GM21423 (cell line): ENCODE results near the gene ATF7.
"Not testable (repeated sequence)": the region's sequence is repeated elsewhere in the genome, so short reads cannot be mapped to it uniquely, and the experiment has no call there.

Experiments
- ATAC-seq: cut with Tn5 transposase; IDR thresholded peaks from one replicate; pipeline ENCODE4 v1.9.1; 2021; ENCODE audit warnings: mild to moderate bottlenecking, moderate library complexity; ENCODE audit not compliant: unreplicated experiment

Gene ATF7

DNA sequence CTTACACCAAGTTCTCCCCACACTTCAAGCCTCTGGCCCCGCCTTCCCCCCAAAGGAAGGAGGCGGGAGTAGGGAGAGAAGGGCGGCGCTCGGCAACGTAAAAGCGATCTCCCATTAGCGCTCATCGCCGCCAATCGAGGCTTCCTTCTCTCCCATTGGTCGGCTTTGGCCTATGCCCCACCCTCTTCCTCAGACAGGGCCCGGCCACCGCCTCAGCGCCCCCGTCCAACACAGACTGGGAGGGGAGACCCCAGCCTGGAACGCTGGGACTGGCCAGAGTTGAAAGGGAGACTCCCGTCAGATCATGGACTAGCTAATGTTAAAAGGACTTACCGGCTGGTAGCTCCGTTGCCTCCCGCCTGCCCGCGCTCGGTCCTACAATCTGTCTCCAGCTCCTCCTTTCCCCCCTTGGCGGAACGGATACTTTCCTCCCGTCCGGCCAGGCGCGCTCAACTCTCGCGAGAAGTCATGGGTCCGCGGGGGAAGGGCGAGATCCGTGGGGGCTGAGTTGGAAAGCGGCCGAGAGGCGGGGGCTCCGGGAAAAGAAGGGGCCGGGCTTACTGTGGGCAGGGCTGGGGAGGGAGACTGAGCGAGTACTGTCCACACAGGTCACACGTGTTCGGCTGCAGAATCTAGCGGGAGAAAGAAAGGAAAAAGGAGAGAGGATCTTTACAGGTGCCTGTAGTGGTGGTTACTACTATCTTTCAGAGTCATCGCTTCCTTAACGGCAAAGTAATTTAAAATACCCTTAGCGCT, at the start of gene ATF7:
ATF7 (minus strand) TSS at position 437 of the 756 bp plus-strand sequence. CDS start 25,382 bp downstream, outside the sequence.
- peak; percentile 94 for ATAC-seq

DNA sequence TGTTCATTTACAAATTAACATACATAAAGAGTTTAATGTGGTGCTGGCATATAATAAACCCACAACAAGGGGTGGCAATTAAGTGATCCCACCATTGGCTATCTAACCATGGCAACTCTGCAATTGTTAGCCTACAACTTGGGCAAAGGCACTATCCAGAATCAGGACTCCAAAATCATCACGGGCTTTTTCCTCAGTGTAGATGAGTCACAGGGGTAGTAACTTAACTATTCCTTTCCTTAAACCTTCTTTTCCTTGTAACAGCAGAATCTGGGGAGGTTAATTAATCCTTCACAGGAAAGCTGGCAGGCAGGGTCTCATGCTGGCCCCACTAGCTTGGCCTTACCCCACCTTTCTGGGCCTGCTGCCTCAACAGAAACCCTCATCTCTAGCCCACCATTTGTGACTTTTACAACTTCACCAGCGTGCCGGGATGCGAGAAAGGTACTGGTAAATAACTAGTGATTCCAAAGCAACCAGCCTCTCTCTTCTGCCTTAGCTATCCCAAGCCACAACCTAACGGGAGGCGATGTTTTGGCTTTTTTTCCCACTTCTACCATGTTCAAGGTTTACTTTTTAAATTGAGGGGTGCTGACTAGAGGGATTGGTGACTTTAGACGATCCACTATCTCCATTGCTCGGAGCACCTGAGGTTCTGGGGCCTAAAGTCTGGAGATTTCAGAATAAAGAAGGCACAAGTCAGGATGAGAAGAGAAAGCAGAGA, 49.0 kb upstream of the ATF7 start:
- no peak for ATAC-seq

DNA sequence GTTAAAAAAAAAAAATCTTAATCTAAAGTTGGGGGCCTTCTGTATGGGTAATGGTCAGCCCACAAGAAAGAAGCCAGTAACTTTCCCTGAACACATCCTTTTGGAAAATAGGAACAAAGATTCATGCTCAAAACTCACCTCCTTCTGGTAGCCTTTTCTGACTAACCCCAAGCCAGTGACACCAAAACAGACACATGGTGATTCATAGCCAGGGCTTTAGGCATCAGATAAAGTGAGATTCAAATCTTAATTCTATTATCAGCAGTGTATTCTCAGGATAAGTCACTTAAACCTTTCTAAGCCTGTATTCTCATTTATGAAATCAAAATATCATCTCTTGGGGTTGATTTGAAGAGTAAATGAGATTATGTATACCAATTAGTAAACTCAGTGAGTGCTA, 44.8 kb upstream of the ATF7 start:
- ATAC-seq, result no peak

DNA sequence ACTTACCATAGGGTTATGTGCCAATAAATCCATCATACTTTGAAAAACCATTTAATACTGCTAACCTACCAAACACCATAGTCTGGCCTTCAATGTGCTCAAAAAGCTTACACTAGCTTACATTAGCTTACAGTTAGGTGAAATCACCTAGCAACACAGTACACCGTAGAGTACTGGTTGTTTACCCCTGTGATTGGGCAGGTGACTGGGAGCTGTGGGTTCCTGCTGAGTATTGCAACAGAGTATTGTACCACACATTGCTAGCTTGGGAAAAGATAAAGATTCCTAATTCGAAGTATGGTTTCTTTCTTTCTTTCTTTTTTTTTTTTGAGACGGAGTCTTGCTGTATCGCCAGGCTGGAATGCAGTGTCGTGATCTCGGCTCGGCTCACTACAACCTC, 44.1 kb upstream of the ATF7 start:
- ATAC-seq, result no peak

DNA sequence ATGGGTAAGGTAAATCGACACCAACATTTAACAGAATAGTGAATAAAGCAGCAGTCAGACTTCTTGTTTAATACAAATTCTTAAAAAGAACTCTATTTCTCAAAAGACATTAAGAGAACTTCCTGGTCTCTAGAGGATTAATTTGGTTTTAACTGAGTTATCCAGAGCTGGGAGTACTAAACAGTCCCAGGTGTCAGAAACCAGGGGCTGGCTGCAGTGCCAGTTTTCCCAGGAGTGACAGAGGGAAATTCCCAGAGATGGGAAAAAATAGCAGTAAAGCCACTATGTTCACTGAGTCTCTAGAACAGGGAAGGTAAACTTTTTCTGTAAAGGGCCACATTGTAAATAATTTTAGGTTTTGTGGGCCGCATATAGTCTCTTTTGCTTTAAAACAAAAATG, 40.9 kb upstream of the ATF7 start:
- no peak for ATAC-seq

DNA sequence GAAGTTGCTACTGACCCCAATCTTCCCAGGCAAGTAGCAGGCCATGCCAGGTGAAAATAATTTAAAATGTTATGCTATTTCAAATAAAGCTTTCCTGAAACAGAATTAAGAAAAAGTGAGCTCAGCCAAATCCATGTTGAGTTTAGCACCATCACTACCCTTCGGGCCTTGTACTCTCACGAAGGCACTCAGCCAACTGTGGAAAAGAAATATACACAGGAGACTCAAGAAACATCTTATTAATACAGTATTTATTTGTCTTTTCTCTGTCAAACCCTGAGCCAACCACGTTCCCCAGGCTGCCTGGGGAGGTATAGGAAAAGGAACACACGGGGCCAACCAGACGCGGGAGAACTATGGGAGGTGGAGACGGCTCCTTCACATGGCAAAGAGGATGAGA, 38.8 kb upstream of the ATF7 start:
- no peak for ATAC-seq

DNA sequence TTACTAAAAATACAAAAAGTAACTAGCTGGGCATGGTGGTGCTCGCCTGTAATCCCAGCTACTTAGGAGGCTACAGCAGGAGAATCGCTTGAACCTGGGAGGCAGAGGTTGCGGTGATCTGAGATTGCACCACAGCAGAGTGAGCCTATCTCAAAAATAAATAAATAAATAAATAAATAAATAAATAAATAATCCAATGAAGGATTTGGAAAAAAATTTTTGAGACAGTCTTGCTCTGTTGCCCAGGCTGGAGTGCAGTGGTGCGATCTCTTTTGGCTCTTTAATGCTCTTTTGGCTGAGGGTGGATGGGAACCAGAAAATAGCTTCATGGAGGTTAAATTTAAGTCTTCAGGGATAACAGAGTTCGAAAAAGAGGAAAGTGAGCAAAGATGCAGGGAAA, 38.0 kb upstream of the ATF7 start:
- no peak for ATAC-seq

DNA sequence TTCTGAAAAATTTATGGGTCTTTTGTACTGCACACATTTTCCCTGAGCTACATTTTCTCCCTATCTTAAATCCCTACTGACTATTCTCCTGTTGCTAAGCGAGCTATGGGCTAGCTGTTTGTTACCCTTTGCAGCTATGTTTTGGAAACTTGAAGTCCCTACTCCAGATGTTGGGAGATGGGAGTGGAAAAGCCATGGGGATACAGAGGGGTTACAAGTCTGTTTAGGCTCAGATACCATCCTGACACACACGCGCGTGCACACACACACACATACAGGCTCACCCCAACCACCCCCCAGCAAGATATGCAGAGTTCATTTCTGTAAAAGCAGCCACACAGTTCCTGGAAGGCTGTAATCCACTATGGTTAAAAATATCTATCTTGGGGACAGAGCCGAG, 33.9 kb upstream of the ATF7 start:
- no peak for ATAC-seq

DNA sequence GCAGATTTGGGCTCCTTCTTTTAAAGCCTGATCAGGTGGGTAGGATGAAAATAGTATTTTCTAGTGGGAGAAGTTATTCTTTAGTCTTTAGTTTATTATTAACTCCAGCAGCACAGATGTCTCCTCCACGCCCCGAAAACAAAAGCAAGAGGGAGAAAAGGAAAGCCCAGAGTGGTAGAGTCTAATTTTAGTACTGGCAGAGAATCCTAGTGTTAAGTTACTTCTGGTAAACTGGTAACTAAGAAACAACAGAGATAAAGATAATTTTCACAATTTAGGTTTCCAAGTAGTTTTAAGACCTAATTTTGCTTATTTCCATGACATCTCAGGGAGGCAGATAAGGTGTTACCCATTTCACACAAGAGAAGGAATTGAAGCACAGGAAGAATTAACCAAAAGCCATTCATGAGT, 33.4 kb upstream of the ATF7 start:
- peak; percentile 55 for ATAC-seq

DNA sequence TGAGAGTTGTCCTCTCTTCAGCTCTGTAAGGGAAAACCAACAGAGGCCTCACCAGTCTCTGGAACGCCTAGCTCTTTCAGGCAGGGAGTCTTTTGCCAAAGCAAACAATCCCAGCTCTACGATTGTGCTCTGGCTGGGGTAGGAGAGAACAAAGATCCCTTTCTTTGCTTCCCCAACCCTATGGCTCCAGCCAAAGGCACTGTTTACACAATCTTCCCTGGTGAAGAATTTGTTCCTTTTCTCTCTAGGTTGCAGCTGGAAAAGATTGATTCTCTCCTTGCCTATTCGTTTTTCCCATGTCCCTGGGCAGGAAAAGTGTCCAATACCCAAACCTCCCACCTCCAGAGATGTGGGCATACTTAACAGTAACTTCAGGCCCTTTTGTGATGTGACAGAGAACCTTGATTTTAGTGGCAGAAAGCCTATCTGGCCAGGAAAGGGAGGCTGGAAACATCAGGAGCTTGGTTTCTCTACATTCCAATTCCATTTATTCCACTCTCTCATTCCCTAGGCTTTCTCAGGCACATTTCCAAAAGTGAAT, 32.9 kb upstream of the ATF7 start:
- no peak for ATAC-seq

DNA sequence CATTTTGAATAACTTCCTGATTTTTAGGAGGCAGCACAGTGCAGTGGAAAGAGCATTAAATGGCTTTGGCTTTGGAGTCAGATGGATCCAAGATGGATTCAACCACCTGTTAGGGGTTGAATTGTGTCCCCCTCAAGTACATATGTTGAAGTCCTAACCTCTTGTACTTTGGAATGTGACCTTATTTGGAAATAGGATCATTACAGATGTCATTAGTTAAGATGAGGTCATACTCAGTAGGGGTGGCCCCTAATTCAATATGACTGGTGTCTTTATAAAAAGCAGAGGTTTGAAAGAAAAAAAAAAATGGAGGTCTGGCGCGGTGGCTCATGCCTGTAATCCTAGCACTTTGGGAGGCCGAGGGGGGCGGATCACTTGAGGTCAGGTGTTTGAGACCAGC, 30.9 kb upstream of the ATF7 start:
- no peak for ATAC-seq

DNA sequence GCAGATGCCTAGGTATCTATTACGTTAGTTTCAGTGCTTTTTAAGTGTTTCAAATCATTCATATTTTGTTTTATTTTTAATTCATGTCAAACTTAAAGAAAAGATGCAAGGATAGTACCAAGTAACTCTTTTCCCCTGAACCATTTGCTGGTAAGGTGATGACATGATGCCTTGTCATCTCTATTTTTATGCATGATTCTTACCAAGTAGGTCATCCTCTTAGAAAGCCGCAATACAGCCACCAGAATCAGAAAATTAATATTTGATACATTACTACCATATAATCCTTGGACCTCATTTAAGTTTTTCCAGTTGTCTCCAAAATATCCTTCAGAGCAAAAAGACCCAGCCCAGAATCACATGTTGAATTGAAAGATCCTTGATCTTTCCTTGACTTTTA, 27.4 kb upstream of the ATF7 start:
- no peak for ATAC-seq

DNA sequence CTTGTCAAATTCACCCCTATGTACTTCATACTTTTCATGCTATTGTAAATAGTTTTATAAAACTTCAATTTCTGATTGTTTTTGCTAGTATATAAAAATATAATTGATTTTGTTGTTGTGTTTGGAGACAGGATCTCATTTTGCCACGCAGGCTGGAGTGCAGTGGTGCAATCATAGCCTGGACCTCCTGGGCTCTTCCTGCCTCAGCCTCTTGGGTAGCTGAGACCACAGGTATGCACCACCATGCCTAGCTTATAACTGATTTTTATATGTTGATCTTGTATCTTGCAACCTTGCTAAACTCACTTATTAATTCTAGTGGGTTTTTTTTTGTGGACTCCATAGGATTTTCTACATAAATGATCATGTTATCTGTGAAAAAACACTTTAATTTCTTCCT, 26.2 kb upstream of the ATF7 start:
- ATAC-seq, result no peak

DNA sequence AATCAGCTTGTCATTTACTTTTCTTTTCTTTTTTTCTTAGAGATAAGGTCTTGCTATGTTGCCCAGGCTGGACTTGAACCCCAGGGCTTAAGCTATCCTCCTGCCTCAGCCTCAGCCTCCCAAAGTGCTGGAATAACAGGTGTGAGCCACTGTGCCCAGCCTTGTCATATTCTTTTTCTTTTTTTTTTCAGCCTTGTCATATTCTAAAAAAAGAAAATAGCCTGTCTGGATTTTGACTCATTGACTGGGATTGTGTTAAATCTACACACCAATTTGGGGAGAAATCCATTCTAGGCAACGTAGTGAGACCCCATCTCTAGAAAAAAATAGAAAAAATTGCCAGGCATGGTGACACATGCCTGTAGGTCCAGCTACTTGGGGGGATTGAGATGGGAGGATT, 25.6 kb upstream of the ATF7 start:
- ATAC-seq, result no peak

DNA sequence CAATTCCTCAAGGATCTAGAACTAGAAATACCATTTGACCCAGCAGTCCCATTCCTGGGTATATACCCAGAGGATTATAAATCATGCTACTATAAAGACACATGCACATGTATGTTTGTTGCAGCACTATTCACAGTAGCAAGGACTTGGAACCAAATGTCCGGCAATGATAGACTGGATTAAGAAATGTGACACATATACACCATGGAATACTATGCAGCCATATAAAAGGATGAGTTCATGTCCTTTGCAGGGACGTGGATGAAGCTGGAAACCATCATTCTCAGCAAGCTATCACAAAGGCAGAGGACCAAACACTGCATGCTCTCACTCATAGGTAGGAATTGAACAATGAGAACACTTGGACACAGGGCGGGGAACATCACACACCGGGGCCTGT, 20.1 kb upstream of the ATF7 start:
- ATAC-seq, result not testable (repeated sequence)

DNA sequence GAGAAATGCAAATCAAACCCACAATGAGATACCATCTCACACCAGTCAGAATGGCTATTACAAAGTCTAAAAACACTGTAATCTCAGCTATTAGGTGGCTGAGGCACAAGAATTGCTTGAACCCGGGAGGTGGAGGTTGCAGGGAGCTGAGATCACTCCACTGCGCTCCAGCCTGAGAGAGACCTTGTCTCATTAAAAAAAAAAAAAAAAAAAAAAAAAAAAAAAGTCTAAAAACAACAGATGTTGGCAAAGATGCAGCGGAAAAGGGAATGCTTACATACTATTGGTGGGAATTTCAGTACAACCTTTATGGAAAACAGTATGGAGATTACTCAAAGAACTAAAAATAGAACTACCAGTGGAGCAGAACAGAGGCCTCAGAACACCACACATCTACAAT, 19.0 kb upstream of the ATF7 start:
- ATAC-seq, result no peak

DNA sequence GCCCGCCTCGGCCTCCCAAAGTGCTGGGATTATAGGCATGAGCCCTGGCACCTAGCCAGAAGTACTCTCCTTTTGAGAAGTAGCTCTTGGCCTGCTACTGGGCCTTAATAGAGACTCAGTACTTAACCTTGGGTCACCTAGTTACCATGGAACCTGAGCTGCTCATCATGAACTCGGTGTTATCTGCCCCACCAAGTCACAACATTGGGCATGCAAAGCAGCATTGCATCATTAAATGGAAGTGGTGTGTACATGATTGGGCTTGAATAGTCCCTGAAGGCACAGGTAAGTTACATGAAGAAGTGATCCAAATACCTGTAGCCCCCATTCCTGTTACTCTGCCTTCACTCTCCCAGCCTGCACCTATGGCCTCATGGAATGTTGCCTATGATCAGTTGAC, 18.0 kb upstream of the ATF7 start:
- ATAC-seq, result no peak

DNA sequence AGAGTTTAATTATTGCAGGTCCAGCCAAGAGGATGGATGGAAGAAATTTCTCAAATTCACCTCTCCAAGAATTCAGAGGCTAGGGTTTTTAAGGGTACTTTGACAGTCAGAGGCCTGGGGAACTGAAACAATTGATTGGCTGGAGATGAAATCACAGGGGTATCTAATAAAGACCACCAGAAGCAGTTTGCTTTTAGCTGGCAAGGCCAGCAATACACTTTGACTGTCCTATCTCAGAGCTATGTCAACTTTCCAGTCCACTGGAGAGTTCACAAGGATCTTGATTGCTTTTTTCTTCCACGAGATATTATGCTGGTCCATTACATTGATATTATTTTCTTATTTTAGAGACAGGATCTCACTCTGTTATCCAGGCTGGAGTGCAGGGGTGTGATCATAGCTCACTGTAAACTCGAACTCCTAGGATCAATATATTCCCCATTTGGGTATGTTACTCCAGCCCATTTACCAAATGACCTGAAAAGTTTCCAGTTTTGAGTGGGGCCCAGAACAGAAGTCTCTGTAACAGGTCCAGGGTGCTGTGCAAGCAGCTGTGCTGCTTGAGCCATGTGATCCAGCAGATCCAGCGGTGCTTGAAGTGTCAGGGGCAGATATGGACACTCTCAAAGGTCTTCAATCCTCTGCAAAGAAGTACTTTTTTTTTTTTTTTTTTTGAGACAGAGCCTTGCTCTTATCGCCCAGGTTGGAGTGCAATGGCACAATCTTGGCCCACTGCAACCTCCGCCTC, 17.2 kb upstream of the ATF7 start:
- no peak for ATAC-seq

DNA sequence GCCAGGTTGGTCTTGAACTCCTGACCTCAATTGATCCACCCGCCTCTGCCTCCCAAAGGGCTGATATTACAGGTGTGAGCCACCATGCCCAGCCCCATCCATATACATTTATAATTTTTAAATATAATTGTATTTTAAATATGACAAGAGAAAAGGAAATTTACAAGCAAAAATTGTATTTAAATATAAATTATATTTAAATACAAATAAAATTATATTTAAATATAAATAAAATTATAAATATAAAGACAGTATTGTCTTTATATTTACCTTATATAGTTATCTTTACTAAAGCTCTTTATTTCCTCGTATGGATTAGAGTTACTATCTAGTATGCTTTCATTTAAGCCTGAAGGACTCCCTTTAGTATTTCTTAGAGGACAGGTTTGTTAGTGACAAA, 11.9 kb upstream of the ATF7 start:
- no peak for ATAC-seq

DNA sequence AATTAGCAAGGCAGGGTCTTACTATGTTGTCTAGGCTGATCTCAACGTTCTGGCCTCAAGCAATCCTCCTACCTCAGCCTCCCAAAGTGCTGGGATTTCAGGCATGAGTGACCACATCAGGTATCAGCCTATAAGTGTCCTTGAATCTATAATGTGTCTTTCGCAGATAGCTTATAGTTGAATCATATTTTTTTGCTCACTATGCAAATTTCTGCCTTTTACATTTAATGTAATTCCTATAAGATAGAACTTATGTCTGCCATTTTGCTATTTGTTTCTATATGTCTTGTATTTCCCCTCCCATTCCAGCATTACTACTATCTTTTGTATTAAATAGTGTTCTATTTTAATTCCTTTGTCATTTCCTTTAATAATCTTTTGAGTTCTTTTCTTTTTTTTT, 10.5 kb upstream of the ATF7 start:
- ATAC-seq, result no peak

DNA sequence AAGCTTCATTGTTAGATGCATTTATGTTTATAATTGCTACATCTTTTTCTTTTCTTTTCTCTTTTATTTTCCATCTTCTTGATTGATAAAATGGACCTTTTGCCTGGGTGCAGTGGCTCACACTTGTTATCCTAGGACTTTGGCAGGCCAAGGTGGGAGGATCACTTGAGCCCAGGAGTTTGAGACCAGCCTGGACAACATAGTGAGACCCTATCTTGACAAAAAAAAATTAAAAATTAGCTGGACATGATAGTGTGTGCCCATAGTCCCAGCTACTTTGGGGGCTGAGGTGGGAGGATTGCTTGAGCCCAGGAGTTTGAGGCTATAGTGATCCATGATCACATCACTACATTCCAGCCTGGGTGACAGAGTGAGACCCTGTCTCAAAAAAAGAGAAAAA, 9.5 kb upstream of the ATF7 start:
- not testable (repeated sequence) for ATAC-seq

DNA sequence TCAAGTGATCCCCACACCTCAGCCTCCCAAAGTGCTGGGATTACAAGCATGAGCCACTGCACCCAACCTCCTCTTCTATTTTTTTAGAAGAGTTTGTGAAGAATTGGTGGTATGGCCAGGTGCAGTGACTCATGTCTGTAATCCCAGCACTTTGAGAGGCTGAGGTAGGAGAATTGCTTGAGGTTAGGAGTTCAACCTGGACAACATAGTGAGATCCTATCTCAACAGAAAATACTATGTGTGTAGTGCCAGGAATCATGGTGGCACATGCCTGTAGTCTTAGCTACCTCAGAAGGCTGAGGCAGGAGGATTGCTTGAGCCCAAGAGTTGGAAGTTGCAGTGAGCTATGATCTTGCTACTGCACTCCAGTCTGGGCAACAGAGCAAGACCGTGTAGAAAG, 5.5 kb upstream of the ATF7 start:
- ATAC-seq, result no peak
